Measurements from ENCODE around the gene CHD9.

CHD9 gene

DNA sequence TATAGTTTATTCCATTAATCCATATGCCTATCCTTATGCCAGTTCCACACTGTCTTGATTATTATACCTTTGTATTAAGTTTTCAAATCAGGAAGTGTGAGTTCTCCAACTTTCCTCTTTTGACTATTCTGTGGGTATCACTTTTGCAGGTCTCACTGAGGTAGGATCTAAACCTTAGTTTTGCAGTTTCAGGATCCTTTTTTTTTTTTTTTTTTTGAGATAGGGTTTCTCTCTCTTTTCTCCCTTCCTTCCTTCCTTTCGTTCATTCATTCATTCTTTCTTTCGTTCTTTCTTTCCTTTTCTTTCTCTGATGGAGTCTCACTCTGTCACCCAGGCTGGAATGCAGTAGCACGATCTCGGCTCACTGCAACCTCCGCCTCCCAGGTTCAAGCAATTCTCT, 71.6 kb downstream of the CHD9 start (continued):
- TF ChIP-seq, protein P1, sequence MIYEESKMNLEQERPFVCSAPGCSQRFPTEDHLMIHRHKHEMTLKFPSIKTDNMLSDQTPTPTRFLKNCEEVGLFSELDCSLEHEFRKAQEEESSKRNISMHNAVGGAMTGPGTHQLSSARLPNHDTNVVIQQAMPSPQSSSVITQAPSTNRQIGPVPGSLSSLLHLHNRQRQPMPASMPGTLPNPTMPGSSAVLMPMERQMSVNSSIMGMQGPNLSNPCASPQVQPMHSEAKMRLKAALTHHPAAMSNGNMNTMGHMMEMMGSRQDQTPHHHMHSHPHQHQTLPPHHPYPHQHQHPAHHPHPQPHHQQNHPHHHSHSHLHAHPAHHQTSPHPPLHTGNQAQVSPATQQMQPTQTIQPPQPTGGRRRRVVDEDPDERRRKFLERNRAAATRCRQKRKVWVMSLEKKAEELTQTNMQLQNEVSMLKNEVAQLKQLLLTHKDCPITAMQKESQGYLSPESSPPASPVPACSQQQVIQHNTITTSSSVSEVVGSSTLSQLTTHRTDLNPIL (CRISPR knock-in tag; IDR thresholded peaks at IDR 0.05; ENCODE audit: low read depth) = no peak
- TF ChIP-seq RARB (CRISPR knock-in tag; IDR thresholded peaks at IDR 0.05) = no peak

DNA sequence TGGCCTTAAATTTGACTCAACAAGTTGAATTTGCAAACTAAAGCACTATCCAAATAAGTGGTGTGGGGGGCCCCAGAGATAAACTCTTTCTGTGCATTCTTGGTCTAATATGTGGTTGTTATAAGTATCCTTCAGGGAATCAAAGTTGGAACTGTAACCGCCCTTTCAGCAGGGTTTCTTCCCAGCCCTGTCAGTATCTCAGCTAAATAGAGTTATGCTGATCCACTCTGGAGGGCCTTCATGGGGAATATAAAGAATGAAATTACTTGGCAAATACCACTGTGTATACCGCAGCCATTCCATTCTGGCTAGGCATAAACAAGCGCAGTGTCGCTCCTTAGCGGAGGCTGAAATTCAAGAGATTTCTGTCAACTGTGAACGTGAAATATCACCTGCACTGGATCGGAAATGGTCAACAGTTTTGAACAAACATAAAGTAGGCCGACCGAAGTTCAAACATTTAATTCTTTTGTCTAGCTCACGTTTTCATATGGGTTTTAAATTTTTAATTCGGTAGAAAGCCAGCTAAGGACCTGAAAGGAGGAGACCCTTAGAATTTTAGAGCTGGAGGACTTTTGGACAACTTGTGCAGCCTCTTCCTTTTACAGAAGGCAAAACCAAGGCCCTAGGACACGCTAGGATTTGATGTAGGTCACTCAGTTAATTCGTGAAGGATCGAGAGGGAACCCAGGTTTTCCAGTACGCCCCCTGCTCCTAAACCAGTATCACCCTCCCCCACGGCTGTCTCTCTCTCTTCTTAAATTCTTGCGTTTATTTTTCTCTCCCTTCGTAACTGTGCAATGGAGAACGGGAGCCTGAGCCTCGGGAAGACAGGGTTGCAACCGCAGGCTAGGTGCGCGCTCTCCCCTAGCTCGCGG, 74.7 kb downstream of the CHD9 start:
- ATAC-seq = no peak
- TF ChIP-seq, protein P2, sequence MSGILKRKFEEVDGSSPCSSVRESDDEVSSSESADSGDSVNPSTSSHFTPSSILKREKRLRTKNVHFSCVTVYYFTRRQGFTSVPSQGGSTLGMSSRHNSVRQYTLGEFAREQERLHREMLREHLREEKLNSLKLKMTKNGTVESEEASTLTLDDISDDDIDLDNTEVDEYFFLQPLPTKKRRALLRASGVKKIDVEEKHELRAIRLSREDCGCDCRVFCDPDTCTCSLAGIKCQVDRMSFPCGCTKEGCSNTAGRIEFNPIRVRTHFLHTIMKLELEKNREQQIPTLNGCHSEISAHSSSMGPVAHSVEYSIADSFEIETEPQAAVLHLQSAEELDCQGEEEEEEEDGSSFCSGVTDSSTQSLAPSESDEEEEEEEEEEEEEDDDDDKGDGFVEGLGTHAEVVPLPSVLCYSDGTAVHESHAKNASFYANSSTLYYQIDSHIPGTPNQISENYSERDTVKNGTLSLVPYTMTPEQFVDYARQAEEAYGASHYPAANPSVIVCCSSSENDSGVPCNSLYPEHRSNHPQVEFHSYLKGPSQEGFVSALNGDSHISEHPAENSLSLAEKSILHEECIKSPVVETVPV (CRISPR knock-in tag; IDR thresholded peaks at IDR 0.05) = no peak
- TF ChIP-seq RARB (CRISPR knock-in tag; IDR thresholded peaks at IDR 0.05) (no peak), ESRRG (CRISPR knock-in tag; IDR thresholded peaks at IDR 0.05) (no peak), TCF4 (CRISPR knock-in tag; IDR thresholded peaks at IDR 0.05; ENCODE audit: borderline replicate concordance) (no peak), SNAI2 (CRISPR knock-in tag; IDR thresholded peaks at IDR 0.05) (no peak), TOX (CRISPR knock-in tag; IDR thresholded peaks at IDR 0.05; ENCODE audit: borderline replicate concordance) (no peak)

DNA sequence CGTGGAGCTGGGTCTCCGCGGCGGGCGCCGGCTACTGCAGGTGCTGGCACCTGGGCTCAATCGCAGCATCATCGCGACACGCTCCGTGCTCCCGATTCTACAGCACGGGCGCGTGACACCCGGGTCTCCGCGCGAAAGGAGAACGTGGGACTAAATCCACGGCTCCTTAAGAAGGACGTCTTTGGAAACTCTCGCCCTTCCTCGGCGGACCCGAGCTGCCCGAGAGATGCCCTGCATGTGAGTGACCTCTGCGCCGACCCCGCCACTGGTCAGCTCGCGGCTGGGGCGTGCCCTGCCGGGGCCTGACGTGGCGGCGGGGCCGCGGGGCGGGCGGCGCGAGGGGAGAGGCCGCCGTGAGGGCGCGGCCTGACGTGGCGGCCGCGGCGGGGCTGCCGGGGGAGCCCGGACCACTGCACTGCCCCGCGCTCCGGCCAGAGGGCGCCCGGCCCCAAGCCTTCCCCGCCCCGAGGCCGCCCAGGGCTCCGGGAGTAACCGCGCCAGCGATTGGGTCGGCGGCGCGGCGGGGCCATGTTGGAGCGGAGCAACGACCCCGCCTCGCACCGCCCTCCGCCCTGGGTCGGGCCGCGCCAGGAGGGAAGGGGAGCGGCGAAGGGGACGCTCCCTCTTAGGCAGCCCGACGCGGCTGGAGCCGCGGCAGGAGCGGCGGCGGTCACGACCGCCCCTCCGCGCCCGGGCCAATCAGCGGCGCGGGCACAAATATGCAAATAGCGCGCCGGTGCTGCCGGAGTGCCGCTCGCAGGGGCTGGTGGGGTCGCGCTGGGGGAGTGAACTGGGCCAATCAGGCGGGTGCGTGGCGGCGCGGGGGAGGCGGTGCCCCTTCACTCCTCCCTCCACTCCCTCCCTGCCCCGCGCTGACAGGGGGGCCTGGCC, 75.6 kb downstream of the CHD9 start:
- ATAC-seq = peak; percentile 94
- TF ChIP-seq RARB (CRISPR knock-in tag; IDR thresholded peaks at IDR 0.05) (no peak), TOX (CRISPR knock-in tag; IDR thresholded peaks at IDR 0.05; ENCODE audit: borderline replicate concordance) (no peak), ISL1 (CRISPR knock-in tag; IDR thresholded peaks at IDR 0.05) (no peak), ZFP30 (CRISPR knock-in tag; IDR thresholded peaks at IDR 0.05) (no peak), ZNF8 (CRISPR knock-in tag; IDR thresholded peaks at IDR 0.05) (no peak), ARNTL (CRISPR knock-in tag; IDR thresholded peaks at IDR 0.05; ENCODE audit: borderline replicate concordance, low read depth) (no peak), BACH2 (CRISPR knock-in tag; IDR thresholded peaks at IDR 0.05; ENCODE audit: borderline replicate concordance) (no peak)
- TF ChIP-seq, protein P3, sequence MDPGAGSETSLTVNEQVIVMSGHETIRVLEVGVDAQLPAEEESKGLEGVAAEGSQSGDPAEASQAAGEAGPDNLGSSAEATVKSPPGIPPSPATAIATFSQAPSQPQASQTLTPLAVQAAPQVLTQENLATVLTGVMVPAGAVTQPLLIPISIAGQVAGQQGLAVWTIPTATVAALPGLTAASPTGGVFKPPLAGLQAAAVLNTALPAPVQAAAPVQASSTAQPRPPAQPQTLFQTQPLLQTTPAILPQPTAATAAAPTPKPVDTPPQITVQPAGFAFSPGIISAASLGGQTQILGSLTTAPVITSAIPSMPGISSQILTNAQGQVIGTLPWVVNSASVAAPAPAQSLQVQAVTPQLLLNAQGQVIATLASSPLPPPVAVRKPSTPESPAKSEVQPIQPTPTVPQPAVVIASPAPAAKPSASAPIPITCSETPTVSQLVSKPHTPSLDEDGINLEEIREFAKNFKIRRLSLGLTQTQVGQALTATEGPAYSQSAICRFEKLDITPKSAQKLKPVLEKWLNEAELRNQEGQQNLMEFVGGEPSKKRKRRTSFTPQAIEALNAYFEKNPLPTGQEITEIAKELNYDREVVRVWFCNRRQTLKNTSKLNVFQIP (CRISPR knock-in tag; IDR thresholded peaks at IDR 0.05; ENCODE audit: borderline replicate concordance, low read depth) = no peak
- TF ChIP-seq, protein P4, sequence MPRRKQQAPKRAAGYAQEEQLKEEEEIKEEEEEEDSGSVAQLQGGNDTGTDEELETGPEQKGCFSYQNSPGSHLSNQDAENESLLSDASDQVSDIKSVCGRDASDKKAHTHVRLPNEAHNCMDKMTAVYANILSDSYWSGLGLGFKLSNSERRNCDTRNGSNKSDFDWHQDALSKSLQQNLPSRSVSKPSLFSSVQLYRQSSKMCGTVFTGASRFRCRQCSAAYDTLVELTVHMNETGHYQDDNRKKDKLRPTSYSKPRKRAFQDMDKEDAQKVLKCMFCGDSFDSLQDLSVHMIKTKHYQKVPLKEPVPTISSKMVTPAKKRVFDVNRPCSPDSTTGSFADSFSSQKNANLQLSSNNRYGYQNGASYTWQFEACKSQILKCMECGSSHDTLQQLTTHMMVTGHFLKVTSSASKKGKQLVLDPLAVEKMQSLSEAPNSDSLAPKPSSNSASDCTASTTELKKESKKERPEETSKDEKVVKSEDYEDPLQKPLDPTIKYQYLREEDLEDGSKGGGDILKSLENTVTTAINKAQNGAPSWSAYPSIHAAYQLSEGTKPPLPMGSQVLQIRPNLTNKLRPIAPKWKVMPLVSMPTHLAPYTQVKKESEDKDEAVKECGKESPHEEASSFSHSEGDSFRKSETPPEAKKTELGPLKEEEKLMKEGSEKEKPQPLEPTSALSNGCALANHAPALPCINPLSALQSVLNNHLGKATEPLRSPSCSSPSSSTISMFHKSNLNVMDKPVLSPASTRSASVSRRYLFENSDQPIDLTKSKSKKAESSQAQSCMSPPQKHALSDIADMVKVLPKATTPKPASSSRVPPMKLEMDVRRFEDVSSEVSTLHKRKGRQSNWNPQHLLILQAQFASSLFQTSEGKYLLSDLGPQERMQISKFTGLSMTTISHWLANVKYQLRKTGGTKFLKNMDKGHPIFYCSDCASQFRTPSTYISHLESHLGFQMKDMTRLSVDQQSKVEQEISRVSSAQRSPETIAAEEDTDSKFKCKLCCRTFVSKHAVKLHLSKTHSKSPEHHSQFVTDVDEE (CRISPR knock-in tag; IDR thresholded peaks at IDR 0.05) = no peak
- TF ChIP-seq, protein P1 (CRISPR knock-in tag; IDR thresholded peaks at IDR 0.05; ENCODE audit: low read depth) = no peak
- TF ChIP-seq, protein P2 (CRISPR knock-in tag; IDR thresholded peaks at IDR 0.05) = no peak
- TF ChIP-seq, protein P5, sequence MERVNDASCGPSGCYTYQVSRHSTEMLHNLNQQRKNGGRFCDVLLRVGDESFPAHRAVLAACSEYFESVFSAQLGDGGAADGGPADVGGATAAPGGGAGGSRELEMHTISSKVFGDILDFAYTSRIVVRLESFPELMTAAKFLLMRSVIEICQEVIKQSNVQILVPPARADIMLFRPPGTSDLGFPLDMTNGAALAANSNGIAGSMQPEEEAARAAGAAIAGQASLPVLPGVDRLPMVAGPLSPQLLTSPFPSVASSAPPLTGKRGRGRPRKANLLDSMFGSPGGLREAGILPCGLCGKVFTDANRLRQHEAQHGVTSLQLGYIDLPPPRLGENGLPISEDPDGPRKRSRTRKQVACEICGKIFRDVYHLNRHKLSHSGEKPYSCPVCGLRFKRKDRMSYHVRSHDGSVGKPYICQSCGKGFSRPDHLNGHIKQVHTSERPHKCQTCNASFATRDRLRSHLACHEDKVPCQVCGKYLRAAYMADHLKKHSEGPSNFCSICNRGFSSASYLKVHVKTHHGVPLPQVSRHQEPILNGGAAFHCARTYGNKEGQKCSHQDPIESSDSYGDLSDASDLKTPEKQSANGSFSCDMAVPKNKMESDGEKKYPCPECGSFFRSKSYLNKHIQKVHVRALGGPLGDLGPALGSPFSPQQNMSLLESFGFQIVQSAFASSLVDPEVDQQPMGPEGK (CRISPR knock-in tag; IDR thresholded peaks at IDR 0.05; ENCODE audit: borderline replicate concordance) = no peak

All from SK-N-SH treated with all-trans-retinoic acid at 6 μM for 48 hours (cell line).